ENCODE data around the gene FBXO9. TPM values are rescaled to one million over a fixed set of nuclear protein-coding genes. Genes with fewer than 3 reads are reported as not detected.

Gene FBXO9
- total RNA-seq, 4 donors from 2014 or later: 50.5 to 166 (median 64.2) TPM

- Histone ChIP-seq H3K4me3 (no peak overlapping the region), H3K36me3 (peaks cover 0 to 14% (median 5%) of the 10 kb centered on the region in 4 donors), H3K4me1 (peaks cover 0 to 21% (median 8%) of the 10 kb centered on the region in 4 donors), H3K27me3 (no peaks in the 10 kb centered on the region), H3K27ac (no peak overlapping the region), H3K9me3 (no peaks in the 10 kb centered on the region)
- TF ChIP-seq POLR2A (IDR thresholded peaks at IDR 0.05) (no peak), CTCF (IDR thresholded peaks at IDR 0.05) (no peak), EP300 (IDR thresholded peaks at IDR 0.05; ENCODE audit: low read depth) (no peak), POLR2AphosphoS5 (IDR thresholded peaks at IDR 0.05) (no peak)
- WGBS, 2 donors (ENCODE audit: low coverage in 1 of 2): 95% methylated on average over 1 of the region's 1 CpG; no CpG with 5 or more reads in 1 of the 2 donors
- intact Hi-C loops (cut with DNase I; ENCODE audit: low total_unique reads): no loop called here
- in situ Hi-C loops (cut with MboI; ENCODE audit: low pct_ligation_motif_present in 1 of 4, low pct_unique_long_range_greater_than_20kb in 1 of 4, low sequenced_read_pairs in 3 of 4): no loop called here
- no peak for DNase-seq
Observed at GRCh38 chr6:53038141-53038540, 27.1 kb upstream of the FBXO9 start.

DNA sequence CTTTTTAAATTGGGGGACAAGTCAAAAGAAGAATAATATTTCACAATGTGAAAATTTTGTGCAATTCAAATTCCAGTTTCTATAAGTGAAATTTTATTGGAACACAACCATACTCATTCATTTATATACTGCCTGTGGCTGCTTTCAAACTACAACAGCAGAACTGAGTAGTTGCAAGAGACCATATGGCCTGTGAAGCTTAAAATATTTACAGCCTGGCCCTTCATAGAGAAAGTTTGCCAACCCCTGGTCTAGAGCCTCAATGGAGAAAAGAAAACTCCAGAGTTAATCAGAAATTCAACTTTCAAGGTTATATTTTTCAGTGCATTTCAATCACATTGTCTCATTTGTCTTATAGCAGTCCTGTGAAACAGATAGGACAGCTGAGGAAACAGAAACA lies 26.6 kb upstream of the FBXO9 start:
- H3K4me1 ChIP-seq: peaks cover 0 to 21% (median 8%) of the 10 kb centered on the region in 4 donors

GRCh38 chr6:53041356-53041755 lies 23.8 kb upstream of the FBXO9 start:
- H3K27me3 ChIP-seq: no peaks in the 10 kb centered on the region
- peaks cover 0 to 14% (median 5%) of the 10 kb centered on the region in 4 donors for H3K36me3 ChIP-seq
- H3K9me3 ChIP-seq: no peaks in the 10 kb centered on the region
- TF ChIP-seq POLR2A (IDR thresholded peaks at IDR 0.05) (no peak), CTCF (IDR thresholded peaks at IDR 0.05) (no peak), POLR2AphosphoS5 (IDR thresholded peaks at IDR 0.05) (no peak)
- 80 to 86% methylated on average over 2 to 4 of the region's 4 CpGs for WGBS, 2 donors (ENCODE audit: low coverage in 1 of 2)
- peak overlapping the region in 2 of 4 donors; percentile 29 to 46 for H3K27ac ChIP-seq
- no peak overlapping the region for H3K4me3 ChIP-seq
- DNase-seq: no peak
- H3K4me1 ChIP-seq: peaks cover 0 to 23% (median 6%) of the 10 kb centered on the region in 4 donors
- in situ Hi-C loops (cut with MboI; ENCODE audit: low pct_ligation_motif_present in 1 of 4, low pct_unique_long_range_greater_than_20kb in 1 of 4, low sequenced_read_pairs in 3 of 4) (no loop called here), intact Hi-C loops (cut with DNase I; ENCODE audit: low total_unique reads) (no loop called here)

More for the DNA sequence above, 26.6 kb upstream of the FBXO9 start:
- H3K36me3 ChIP-seq: peaks cover 0 to 14% (median 5%) of the 10 kb centered on the region in 4 donors
- TF ChIP-seq POLR2A (IDR thresholded peaks at IDR 0.05) (no peak), POLR2AphosphoS5 (IDR thresholded peaks at IDR 0.05) (no peak), CTCF (IDR thresholded peaks at IDR 0.05) (no peak), EP300 (IDR thresholded peaks at IDR 0.05; ENCODE audit: low read depth) (no peak)
- in situ Hi-C loops (cut with MboI; ENCODE audit: low pct_ligation_motif_present in 1 of 4, low pct_unique_long_range_greater_than_20kb in 1 of 4, low sequenced_read_pairs in 3 of 4) (no loop called here), intact Hi-C loops (cut with DNase I; ENCODE audit: low total_unique reads) (no loop called here)
- H3K27me3 ChIP-seq: no peaks in the 10 kb centered on the region
- DNase-seq: no peak
- no peaks in the 10 kb centered on the region for H3K9me3 ChIP-seq
- H3K4me3 ChIP-seq: no peak overlapping the region
- H3K27ac ChIP-seq: no peak overlapping the region

DNA sequence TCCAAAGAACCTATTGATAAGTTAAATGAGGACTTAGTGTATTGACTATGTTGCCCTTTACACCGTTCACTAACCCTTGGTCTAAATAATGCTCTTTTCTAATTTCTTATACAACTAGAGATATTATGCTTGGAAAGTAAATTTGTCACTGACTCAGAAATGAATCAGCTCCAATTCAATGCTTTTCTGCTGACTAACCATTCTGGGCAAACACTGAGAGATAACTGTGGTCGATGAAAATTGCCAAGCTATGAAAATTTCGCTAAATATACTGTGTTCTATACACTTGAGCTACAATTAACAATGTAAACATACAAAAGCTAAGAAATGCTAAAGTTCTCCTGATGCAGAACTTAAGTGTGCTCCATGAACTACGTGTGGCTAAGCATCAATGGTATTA lies 23.1 kb upstream of the FBXO9 start:
- 58 to 60% methylated on average over 4 of the region's 4 CpGs for WGBS, 2 donors (ENCODE audit: low coverage in 1 of 2)
- intact Hi-C loops (cut with DNase I; ENCODE audit: low total_unique reads): no loop called here
- no peaks in the 10 kb centered on the region for H3K27me3 ChIP-seq
- no peak for DNase-seq
- in situ Hi-C loops (cut with MboI; ENCODE audit: low pct_ligation_motif_present in 1 of 4, low pct_unique_long_range_greater_than_20kb in 1 of 4, low sequenced_read_pairs in 3 of 4): no loop called here
- TF ChIP-seq POLR2AphosphoS5 (IDR thresholded peaks at IDR 0.05): no peak
- TF ChIP-seq EP300 (IDR thresholded peaks at IDR 0.05; ENCODE audit: low read depth): no peak
- TF ChIP-seq CTCF (IDR thresholded peaks at IDR 0.05): no peak
- no peak for TF ChIP-seq POLR2A (IDR thresholded peaks at IDR 0.05)
- H3K4me1 ChIP-seq: peaks cover 0 to 23% (median 6%) of the 10 kb centered on the region in 4 donors
- peaks cover 0 to 14% (median 5%) of the 10 kb centered on the region in 4 donors for H3K36me3 ChIP-seq
- H3K27ac ChIP-seq: peak overlapping the region; percentile 20 to 46 (median 26)
- H3K4me3 ChIP-seq: no peak overlapping the region
- H3K9me3 ChIP-seq: no peaks in the 10 kb centered on the region

Measured in transverse colon (tissue), 4 donors.